Motor neuron (in vitro differentiated cells): ENCODE measurements around the gene IGFBP4. TPM values are rescaled to one million over a fixed set of nuclear protein-coding genes. Genes with fewer than 3 reads are reported as not detected.
A peak's percentile ranks its signal among the peaks of the same experiment; 100 is the strongest.
"Not testable (repeated sequence)": the region's sequence is repeated elsewhere in the genome, so short reads cannot be mapped to it uniquely, and the experiment has no call there.

ENCODE experiments used
- ATAC-seq, 8 experiments: fragments of 200-7000 bp; cut with Tn5 transposase; replicated peaks in 6 of 8; 2 replicates each; pipeline ENCODE4 v1.8.0; 2021; ENCODE audit warnings: mild to moderate bottlenecking in 8 of 8, moderate library complexity in 8 of 8
- H3K27ac ChIP-seq, 2 donors: fragments of 250-450 bp; sonication (Bioruptor Pico); 2 replicates each; pipeline ENCODE4 v1.9.0; 2021; ENCODE audit warnings: antibody characterized with exemption in 2 of 2, mild to moderate bottlenecking in 2 of 2, moderate library complexity in 1 of 2
- H3K4me1 ChIP-seq, 2 donors: fragments of 250-450 bp; sonication (Bioruptor Pico); replicated peaks in 1 of 2; 2 replicates each; pipeline ENCODE4 v1.6.1; 2021; ENCODE audit warnings: antibody characterized with exemption in 2 of 2, mild to moderate bottlenecking in 2 of 2, moderate library complexity in 1 of 2
- H3K4me3 ChIP-seq, 5 donors: fragments of 250-450 bp; sonication (Bioruptor Pico); 2 replicates each; pipeline ENCODE4 v1.9.0; 2021; ENCODE audit warnings: antibody characterized with exemption in 5 of 5, mild to moderate bottlenecking in 5 of 5, moderate library complexity in 4 of 5
- WGBS, 10 experiments: fragments of 450-650 bp; shearing (Covaris generic); methylation state at CpG; one replicate each; pipeline ENCODE4 v1.0.0; 2022; 5-methylcytosine and 5-hydroxymethylcytosine counted together
- in situ Hi-C, 9 experiments: fragments of 400-800 bp; cut with MboI; loops; one replicate each; pipeline ENCODE4 v1.15.0; 2021; ENCODE audit warnings: low sequenced_read_pairs in 9 of 9, low pct_unique_long_range_greater_than_20kb in 2 of 9; ENCODE audit not compliant: unreplicated experiment in 9 of 9
- total RNA-seq, 8 experiments: library from RNA; unstranded; fragments of 300-600 nt; gene quantifications; 2 replicates each; pipeline versions ENCODE4 v1.2.3 to v1.2.4, GENCODE V29; 2022

Gene IGFBP4
- total RNA-seq = 10 to 100 TPM in 3 of 8 experiments, 1 to 10 TPM in 5; 2.8 to 52.0 (median 7.9) TPM

- peaks cover 20 to 21% of the 10 kb centered on the region in 2 donors for H3K4me1 ChIP-seq
- no CpG with 5 or more reads among the region's 98 CpGs for WGBS, 10 experiments
- in situ Hi-C loops = loop anchor here in 2 of 9 experiments (10.0 to 25.0 kb wide), 2 partner anchors 91 to 94 kb away; no protein-coding TSS in a partner anchor
- peak; percentile 78 to 92 (median 89) for ATAC-seq
- peak within 1 kb of the TSS; percentile 40 to 61 for H3K27ac ChIP-seq
- H3K4me3 ChIP-seq = peak within 1 kb of the TSS; percentile 52 to 74 (median 54)
Measured at GRCh38 chr17:40443196-40443987, at the start of gene IGFBP4. Gene IGFBP4 (plus strand): TSS chr17:40443450. CDS start chr17:40443736, 286 bp downstream.

GRCh38 chr17:40399185-40399584 lies 44.1 kb upstream of the IGFBP4 start:
- no peak overlapping the region for H3K27ac ChIP-seq
- ATAC-seq = peak; percentile 49 to 76 (median 61)
- H3K4me1 ChIP-seq = no peaks in the 10 kb centered on the region
- in situ Hi-C loops = no loop called here
- H3K4me3 ChIP-seq = no peak overlapping the region
- WGBS, 10 experiments = 10 to 100% (median 83%) methylated on average over 1 to 4 of the region's 4 CpGs

- in situ Hi-C loops = no loop called here
- Histone ChIP-seq H3K4me3 (no peak overlapping the region), H3K4me1 (no peaks in the 10 kb centered on the region), H3K27ac (no peak overlapping the region)
- 75 to 100% (median 100%) methylated on average over 1 of the region's 1 CpG; no CpG with 5 or more reads in 3 of the 10 experiments for WGBS, 10 experiments
- no peak for ATAC-seq
Measured at GRCh38 chr17:40402668-40403067, 40.6 kb upstream of the IGFBP4 start.

GRCh38 chr17:40404003-40404402 lies 39.2 kb upstream of the IGFBP4 start:
- H3K4me3 ChIP-seq = no peak overlapping the region
- in situ Hi-C loops = no loop called here
- 91 to 100% (median 100%) methylated on average over 1 to 3 of the region's 3 CpGs; no CpG with 5 or more reads in 1 of the 10 experiments for WGBS, 10 experiments
- H3K27ac ChIP-seq = no peak overlapping the region
- ATAC-seq = no peak
- H3K4me1 ChIP-seq = no peaks in the 10 kb centered on the region

GRCh38 chr17:40407460-40407859 lies 35.8 kb upstream of the IGFBP4 start:
- 83 to 100% (median 97%) methylated on average over 1 to 3 of the region's 3 CpGs; no CpG with 5 or more reads in 1 of the 10 experiments for WGBS, 10 experiments
- in situ Hi-C loops = no loop called here
- no peaks in the 10 kb centered on the region for H3K4me1 ChIP-seq
- H3K4me3 ChIP-seq = no peak overlapping the region
- no peak for ATAC-seq
- no peak overlapping the region for H3K27ac ChIP-seq

- in situ Hi-C loops, H3K4me1 ChIP-seq, H3K27ac ChIP-seq, ATAC-seq, H3K4me3 ChIP-seq: not testable (repeated sequence)
- 75 to 100% (median 100%) methylated on average over 1 to 2 of the region's 4 CpGs; no CpG with 5 or more reads in 3 of the 10 experiments for WGBS, 10 experiments
Measured at GRCh38 chr17:40409540-40409939, 33.7 kb upstream of the IGFBP4 start.

GRCh38 chr17:40410082-40410481 lies 33.2 kb upstream of the IGFBP4 start:
- in situ Hi-C loops = no loop called here
- H3K27ac ChIP-seq = no peak overlapping the region

GRCh38 chr17:40411821-40412220 lies 31.4 kb upstream of the IGFBP4 start:
- H3K27ac ChIP-seq = no peak overlapping the region
- 60 to 100% (median 100%) methylated on average over 1 to 4 of the region's 4 CpGs; no CpG with 5 or more reads in 1 of the 10 experiments for WGBS, 10 experiments
- no peak for ATAC-seq
- in situ Hi-C loops = no loop called here
- H3K4me1 ChIP-seq = peaks cover 0 to under 1% of the 10 kb centered on the region in 2 donors
- no peak overlapping the region for H3K4me3 ChIP-seq

More at GRCh38 chr17:40410082-40410481, 33.2 kb upstream of the IGFBP4 start:
- Histone ChIP-seq H3K4me3 (no peak overlapping the region), H3K4me1 (no peaks in the 10 kb centered on the region)
- 57 to 100% (median 78%) methylated on average over 1 of the region's 1 CpG; no CpG with 5 or more reads in 3 of the 10 experiments for WGBS, 10 experiments
- no peak for ATAC-seq

- Histone ChIP-seq H3K4me3 (no peak overlapping the region), H3K4me1 (peaks cover 0 to 3% of the 10 kb centered on the region in 2 donors), H3K27ac (no peak overlapping the region)
- in situ Hi-C loops = no loop called here
- no peak for ATAC-seq
Measured at GRCh38 chr17:40412880-40413279, 30.4 kb upstream of the IGFBP4 start.

GRCh38 chr17:40414312-40414711 lies 28.9 kb upstream of the IGFBP4 start:
- 89 to 100% (median 100%) methylated on average over 1 to 4 of the region's 4 CpGs; no CpG with 5 or more reads in 5 of the 10 experiments for WGBS, 10 experiments
- ATAC-seq, H3K4me1 ChIP-seq, H3K4me3 ChIP-seq, in situ Hi-C loops, H3K27ac ChIP-seq: not testable (repeated sequence)

GRCh38 chr17:40415390-40415789 lies 27.9 kb upstream of the IGFBP4 start:
- 13 to 80% (median 65%) methylated on average over 1 to 3 of the region's 3 CpGs; no CpG with 5 or more reads in 1 of the 10 experiments for WGBS, 10 experiments
- in situ Hi-C loops = no loop called here
- Histone ChIP-seq H3K27ac (no peak overlapping the region), H3K4me3 (no peak overlapping the region), H3K4me1 (peaks cover 3% of the 10 kb centered on the region in 2 donors)
- no peak for ATAC-seq

GRCh38 chr17:40416671-40417070 lies 26.6 kb upstream of the IGFBP4 start:
- peak overlapping the region in 4 of 5 donors; percentile 54 to 66 (median 62) for H3K4me3 ChIP-seq
- ATAC-seq = no peak
- in situ Hi-C loops = no loop called here
- H3K27ac ChIP-seq = no peak overlapping the region
- WGBS, 10 experiments = 15 to 100% (median 30%) methylated on average over 1 to 3 of the region's 3 CpGs; no CpG with 5 or more reads in 1 of the 10 experiments
- peaks cover 3% of the 10 kb centered on the region in 2 donors for H3K4me1 ChIP-seq

GRCh38 chr17:40417258-40417608 lies 26.0 kb upstream of the IGFBP4 start:
- H3K4me3 ChIP-seq = peak overlapping the region; percentile 54 to 66 (median 64)
- ATAC-seq = peak; percentile 1 to 21 (median 2)
- 0 to 7% (median 0%) methylated on average over 1 to 15 of the region's 21 CpGs; no CpG with 5 or more reads in 1 of the 10 experiments for WGBS, 10 experiments
- in situ Hi-C loops = no loop called here
- H3K27ac ChIP-seq = peak overlapping the region in 1 of 2 donors; percentile 54
- H3K4me1 ChIP-seq = peaks cover 3% of the 10 kb centered on the region in 2 donors
